ENCODE measurements around the gene EPB41.
"Not testable (repeated sequence)": the region's sequence is repeated elsewhere in the genome, so short reads cannot be mapped to it uniquely, and the experiment has no call there.

Gene EPB41

DNA sequence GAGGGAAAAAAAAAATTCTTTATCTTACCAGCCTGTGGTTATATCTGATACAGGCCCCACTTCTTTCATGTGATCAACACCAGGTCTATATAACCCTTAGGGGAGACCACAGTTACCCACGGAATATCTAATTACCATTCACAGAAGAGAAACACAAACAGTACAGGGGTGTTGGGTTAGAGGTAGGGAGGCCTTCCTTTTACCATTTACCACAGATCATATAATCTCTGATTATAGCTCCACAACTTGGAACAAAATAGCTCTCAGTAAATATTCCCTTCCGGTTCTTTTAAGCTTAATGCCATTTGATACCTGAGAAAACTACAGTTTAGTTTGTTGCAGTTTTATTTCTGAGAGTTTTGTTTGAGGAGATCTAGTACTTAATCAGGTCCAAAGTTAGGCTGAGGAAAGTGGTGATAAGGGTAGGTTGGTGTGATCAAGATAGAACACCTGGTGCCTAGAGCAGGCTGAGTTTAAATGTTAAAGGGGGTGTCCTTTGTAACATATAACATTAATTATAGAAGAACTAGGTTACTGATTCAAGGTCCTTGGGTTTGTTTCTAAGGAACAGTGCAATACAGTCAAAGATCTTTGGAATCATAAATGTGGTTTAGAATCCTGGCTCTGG is 14.1 kb downstream of the EPB41 start:
- no peak for DNase-seq

DNA sequence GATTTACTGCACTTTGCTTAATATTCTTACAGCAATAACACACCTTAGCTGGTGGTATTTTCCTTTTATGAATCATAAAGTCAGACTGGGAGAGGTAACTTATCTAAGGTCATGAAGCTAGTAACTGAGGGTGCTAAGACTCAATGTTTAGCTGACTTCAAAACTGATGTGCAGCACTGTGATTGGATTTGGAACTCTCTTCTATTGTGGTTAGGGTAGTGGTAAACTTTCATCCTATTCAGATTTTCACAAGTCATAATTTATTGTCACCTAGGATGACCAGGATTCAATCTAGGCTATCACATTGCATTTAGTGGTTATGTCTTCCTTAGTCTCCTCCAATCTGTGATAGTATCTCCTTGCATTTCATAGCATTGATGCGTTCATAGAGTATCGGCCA is 18.9 kb downstream of the EPB41 start:
- DNase-seq: no peak

DNA sequence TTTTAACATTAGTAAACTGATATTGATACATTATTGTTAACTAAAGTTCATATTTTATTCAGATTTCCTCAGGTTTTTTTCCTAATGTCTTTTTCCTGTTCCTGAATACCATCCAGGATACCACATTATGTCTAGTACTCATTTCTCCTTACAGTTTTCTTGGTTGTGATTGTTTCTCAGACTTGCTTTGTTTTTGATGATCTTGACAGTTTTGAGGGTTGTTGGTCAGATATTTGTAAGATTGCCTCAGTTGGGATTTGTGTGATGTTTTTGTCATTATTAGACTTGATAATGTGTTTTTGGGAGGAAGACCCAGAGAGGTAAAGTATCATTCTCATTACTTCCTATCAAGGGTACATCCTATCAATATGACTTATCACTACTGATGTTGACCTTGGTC is 19.5 kb downstream of the EPB41 start:
- no peak for DNase-seq

DNA sequence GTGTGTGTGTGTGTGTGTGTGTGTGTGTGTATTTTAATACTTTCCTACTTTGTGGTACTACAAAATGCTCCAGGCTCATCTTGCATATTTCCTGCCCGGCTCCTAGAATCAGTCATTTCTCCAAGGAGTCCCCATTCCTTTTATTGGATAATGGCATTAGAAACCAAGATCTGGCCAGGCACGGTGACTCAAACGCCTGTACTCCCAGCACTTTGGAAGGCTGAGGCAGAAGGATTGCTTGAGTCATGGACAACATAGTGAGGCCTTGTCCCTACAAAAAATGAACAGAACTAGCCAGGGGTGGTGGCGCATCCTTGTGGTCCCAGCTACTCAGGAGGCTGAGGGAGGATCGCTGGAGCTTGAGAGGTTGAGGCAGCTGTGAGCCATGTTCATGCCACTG is 20.3 kb downstream of the EPB41 start:
- no peak for DNase-seq

DNA sequence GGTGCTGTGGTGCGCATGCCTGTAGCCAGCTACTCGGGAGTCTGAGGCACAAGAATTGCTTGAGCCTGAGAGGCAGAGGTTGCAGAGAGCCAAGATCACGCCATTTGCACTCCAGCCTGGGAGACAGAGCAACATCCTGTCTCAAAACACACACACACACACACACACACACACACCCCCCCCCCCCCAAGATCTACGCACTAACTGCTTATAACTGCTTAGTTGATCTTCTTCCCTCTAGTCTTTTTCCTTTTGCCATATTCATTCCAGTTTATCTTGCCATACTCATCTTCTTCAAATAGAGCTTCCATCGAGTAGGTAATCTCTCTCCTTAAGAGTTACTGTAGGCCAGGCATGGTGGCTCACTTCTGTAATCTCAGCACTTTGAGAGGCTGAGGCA is 20.9 kb downstream of the EPB41 start:
- DNase-seq: no peak

DNA sequence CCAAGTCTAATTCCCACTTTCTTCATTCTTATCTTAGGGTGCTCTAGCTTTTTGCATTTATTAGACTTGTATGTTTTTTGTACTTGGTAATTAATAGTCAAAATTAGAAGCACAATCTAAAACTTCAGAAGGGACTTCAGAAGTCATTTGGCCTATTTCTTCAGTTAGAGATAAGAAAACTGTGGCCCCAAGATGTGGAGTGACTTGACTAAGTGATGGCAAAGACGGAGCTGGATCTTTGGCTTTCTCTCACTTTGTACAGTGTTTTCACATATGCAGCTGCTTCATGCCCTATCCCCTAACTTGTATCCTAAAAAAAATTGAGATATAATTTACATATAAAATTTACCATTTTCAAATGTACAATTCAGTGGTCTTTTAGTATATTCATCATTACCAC is 21.7 kb downstream of the EPB41 start:
- DNase-seq: no peak

DNA sequence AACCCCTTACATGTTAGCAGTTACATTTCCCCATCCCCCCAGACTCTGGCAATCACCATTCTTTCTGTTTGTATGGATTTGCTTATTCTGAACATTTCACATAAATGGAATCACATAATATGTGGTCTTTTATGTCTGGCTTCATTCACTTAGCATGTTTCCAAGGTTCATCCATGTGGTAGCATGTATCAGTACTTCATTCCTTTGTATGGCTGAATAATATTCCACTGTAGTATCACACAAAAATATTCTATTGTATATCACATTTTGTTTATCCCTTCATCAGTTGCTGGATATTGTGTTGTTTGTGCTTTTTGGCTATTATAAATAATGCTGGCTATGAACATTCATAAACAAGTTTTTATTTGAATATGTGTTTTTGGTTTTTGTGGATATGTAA is 22.2 kb downstream of the EPB41 start:
- DNase-seq: no peak

DNA sequence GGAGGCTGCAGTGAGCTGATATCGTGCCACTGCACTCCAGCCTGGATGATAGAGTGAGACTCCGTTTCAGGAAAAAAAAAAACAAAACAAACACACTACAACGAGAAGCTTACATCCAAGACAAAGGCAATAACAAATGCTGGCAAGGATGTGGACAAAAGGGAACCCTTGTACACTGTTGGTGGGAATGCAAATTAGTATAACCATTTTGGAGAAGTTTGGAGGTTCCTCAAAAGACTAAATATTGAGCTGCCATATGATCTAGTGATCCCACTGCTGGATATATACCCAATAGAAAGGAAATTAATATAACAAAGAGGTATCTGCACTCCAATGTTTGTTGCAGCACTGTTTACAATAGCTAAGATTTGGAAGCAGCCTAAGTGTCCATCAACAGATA is 29.2 kb downstream of the EPB41 start:
- DNase-seq: not testable (repeated sequence)

DNA sequence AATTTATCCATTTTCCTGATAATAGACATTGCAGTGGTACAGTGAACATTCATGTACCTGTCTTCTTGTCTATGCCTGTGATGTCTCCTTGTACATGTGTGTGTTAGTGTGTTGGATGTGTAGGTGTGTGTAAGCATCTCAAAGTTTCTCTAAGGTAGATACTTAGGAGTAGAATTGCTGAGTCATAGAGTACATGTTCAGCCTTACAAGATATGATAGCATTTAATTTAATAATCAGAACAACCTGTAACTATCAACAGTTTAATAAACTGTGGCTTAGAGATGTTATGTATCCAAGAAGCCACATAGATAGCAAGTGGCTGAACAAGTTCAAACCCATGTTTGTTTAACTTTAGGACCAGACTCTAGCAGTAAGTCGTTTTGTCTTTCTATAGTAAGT is 35.6 kb downstream of the EPB41 start:
- DNase-seq: no peak

DNA sequence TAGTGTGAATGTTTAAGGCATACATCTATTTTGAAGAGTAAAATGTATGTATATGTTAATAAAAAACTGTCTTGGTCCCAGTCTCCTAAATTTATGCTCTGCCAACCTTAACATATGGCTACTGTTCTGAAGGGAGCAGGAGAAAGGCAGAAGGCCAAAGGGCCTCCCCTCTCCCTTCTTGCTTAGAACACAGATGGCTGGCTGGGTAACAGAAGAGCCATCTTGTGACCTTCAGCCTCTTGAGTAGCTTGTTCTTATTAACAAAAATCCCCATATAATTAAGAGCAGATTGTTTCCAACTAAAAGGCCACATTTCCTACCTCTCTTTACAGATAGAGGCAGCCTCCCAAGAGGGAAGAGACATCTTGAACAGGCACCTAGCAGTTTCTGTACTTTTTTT is 36.1 kb downstream of the EPB41 start:
- DNase-seq: no peak

DNA sequence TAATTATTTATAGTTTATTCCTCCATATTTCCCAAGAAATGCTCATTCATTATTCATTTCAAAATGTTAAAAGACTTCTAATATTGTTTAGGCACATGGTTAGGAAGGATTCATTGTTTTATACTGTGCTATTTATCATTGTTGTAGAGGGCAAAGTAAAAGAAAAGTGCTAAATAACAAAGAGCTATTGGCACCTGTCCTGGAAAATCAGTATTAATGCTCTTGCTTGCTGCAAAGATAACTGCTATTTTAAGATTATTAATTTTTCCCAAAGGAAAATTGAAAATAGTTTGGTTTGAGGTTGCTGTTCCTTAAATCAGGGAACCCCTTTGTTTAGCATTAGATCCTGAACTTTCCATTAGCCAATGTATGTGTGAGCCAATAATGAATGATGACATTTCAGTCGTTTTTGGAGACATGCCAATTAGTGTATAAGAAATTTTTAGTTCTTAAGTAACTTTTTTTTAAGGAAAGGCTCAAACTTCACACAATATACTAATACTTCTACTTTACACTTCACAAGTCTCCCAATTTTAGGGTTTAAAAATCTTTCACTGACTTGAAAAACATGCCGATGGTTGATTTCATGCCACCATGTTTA is 39.9 kb downstream of the EPB41 start:
- no peak for DNase-seq

DNA sequence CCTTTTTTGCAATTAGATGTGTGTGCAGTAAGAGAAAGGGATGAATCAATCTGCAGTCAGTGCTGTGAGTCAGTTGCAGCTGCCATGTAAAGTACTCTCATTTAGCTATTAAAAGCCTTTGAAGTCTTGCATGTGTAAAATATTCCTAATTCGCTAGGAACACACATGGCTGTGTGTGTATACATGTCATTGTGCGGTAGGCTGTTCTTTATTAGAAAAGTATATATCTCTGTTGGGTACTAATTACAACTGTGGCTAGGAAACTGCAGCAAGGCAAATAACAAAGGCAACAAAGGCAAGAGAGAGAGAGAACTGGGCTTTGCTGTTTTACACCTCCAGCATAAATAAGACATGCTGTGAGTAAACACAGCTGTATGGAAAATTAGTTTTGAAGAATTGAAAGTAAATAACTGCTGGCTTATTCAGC is 41.7 kb downstream of the EPB41 start:
- no peak for DNase-seq

DNA sequence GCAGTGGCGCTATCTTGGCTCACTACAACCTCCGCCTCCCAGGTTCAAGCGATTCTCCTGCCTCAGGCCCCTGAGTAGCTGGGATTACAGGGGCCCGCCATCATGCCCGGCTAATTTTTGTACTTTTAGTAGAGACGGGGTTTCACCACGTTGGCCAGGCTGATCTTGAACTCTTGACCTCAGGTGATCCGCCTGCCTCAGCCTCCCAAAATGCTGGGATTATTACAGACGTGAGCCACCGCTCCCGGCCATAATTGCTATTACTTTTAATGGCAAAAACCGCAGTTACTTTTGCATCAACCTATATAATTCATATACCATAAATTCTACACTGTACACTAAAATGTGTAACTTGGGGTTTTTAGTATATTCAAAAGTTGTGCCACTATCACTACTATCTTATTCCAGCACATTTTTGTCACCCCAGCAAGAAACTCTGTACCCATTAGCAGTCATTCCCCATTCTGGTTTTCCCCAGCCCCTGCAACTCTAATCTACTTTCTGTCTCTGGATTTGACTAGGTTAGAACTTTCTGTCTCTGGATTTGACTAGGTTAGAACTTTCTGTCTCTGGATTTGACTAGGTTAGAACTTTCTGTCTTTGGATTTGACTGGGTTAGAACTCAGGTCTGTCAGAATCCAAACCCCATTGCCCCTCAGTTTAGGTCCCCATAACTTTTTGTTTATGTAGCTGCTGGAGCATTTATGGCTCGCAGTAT is 47.9 kb downstream of the EPB41 start:
- DNase-seq: not testable (repeated sequence)

DNA sequence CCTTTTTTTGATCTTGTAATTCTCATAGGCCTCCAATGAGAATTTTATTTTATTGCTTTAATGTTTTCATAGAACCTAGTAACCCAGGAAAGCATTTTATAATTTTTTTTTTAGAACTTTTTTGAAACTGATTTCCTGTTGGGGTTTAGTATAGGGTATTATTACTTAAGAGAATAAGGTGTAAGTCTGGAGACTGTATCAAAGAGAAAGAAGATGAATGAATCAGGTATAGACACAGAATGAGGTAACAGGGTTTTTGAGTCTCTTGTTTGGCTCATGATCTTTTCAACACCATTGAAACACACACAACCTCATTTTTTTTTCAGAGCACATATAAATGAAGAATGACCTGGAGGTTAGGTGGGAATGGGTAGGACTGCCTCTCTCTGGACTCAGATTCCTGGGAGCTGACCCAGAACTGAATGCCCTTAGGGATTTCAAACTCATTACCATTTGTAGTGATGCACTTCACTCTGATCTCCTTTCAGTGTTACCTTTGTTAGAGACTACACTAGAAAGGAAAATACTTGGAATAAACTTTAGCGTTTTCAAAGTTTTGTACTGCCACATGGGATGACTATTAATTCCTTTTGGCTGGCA is 51.0 kb downstream of the EPB41 start:
- peak; percentile 41 for DNase-seq

DNA sequence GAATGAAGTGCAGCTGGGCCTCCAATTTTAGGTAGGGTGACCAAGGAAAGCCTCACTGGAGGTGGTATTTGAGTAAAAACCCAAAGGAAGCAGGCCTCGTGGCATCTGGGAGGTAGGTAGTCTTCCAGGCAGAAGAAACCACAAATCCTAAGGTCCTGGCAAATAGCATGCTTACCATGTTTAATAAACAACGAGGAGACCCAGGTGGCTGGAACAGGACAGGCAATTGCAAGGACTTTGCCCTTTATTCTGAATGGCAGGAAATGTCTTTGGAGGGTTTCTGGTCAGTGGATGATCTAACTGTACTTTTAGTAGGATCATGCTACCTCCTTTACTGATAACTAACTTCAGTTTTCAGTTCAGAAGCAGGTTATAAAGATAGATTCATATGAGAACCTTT is 52.2 kb downstream of the EPB41 start:
- DNase-seq: no peak

DNA sequence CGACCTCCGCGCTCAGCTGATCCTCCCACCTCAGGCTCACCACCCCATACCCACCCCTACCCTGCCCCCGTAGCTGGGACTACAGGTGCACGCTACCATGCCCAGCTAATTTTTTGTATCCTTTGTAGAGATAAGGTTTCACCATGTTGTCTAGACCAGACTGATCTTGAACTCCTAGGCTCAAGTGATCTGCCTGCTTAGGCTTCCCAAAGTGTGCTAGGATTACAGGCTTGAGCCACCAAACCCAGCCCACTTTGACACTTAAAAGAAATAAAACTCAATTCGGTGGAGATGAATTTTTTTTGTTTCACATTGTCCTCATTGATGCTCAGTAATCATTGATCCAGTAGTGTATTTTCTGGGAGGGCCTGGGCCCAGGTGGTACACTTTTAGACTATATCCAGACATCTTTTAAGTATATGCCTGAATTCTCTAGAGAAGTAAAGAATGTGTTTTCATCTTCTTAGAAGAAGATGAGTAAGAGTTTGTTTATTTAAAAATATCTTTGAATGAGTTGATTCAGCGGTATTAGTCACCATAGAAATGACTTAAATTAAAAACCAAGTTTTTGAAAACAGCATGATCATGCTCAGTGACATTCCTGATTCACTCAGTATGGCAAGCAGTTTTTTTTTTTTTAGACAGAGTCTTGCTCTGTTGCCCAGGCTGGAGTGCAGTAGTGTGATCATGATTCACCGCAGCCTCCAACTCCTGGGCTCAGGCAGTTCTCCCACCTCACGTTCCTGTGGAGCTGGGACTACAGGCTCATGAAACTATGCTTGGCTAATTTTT is 57.8 kb downstream of the EPB41 start:
- peak; percentile 50 for DNase-seq

DNA sequence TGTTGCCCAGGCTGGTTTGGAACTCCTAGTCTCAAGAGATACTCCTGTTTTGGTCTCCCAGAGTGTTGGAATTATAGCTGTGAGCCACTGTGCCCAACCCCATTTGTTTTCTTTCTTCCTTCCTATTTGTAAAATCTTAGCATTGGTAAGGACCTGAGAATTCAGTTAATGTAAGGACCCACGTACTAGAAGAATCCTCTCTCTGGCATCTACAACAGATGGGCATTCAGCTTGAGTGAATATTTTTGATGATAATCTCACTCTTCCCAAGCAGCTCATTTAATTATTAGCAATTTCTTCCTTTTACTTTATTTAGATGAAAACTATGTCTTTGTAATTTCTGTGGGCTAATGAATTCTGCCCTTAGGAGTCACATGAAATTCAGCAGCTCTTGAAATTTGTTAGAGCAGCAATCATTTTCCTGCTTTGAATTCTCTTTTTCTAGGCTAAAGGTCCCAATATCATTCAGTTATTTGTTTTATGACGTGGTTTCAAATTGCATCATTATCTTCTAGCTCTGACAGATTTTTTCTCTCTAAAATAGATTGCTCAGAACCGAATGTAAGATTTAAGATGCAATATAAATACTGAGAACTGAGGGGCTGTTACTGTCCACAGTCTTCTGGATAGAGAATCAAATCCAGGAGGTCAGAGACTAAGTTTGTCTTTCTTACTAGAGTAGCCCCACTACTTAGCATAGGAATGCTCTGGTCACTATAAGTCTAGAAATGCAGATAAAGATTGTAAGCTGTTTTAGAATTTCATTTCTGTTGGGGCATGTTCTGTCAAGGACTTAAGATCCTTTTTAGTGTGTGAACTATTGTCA is 59.4 kb downstream of the EPB41 start:
- DNase-seq: no peak

DNA sequence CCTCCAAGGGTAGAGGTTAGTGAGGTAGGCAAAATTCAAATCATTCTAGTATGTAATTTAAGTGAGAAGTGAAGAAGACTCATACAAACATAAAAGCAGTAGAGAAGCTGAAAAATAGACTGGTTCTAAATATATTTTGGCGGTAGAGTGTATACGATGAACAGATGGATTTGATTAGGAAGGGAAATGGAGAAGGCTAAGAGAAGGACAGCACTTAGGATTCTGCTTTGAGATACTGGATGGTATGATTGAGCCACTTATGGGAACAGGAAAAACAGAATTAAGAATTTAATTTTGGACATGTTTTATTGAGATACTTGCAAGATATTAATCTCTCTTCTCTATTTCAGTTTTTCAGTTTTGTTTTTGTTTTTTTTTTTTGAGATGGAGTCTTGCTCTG is 60.1 kb downstream of the EPB41 start:
- no peak for DNase-seq

DNA sequence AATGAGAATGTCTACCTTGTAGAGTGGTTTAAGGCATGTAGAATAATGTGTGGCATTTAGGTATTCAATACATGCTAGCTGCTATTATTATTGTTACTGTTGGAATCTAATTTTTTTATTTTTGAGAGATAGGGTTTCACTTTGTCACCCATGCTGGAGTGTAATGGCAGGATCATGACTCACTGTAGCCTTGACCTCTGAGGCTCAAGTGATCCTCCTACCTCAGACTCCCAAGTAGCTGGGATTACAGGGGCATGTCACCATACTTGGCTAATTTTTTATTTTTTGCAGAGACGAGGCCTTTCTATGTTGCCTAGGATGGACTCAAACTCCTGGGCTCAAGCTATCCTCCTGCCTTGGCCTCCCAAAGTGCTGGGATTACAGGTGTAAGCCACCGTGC is 61.9 kb downstream of the EPB41 start:
- no peak for DNase-seq

DNA sequence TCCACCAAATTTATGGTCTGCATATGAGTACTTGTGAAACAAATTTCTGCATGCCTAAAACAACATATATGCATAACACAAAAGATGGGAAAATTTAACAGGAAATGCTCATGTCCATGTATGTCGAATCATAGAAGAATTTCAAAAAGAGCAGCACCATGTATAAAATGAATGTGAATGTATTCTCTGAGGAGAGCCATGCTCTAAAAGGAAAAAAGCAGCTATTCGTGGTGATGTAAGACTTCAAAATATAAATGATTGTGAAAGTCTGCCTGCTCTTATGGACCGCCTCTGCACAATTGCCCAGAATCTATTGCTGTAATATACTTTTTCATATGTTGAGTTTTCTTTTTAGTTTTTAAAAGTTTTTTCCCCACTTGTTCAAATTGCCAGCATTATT is 66.8 kb downstream of the EPB41 start:
- DNase-seq: no peak

DNA sequence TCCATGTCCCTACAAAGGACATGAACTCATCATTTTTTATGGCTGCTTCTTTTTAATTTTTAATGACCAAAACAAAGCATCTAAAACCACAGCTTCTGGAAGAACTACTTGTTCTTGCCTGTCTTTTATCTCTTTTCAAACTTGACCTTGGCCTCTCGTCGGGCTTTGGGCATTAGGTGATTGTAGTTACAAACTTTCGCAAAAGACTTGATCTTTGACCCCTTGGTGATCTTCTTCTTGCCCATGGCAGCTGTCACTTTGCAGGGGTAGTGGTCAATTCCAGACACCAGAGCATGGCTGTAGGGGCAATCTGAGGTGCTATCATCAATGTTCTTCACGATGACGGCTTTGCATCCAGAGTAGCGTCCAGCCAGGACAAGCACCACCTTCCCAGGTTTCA is 67.8 kb downstream of the EPB41 start:
- no peak for DNase-seq

DNA sequence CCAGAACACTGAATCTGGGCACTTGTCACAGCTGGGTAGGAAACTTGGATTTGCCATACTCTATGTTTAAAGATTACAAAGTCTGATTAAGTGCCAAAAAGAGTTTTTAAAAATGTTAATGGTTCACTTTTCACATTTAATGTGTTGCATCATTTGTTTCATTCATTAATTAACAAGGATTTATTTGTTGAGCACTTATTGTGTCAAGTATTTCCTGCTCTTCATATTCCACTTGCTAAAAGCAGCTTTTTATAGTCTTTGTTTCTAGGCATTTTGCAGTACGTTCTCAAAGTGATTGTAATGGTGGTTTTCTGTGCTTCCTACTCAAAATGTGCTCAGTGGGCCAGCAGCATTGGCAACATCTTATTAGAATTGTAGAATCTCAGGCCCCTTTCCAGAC is 68.7 kb downstream of the EPB41 start:
- no peak for DNase-seq

Data from NCI-H226 (cell line).